GM19023 (cell line): ENCODE results near the gene ABLIM1.

ENCODE experiments used
- ATAC-seq: cut with Tn5 transposase; IDR thresholded peaks from one replicate; pipeline ENCODE4 v1.9.1; 2021; ENCODE audit warnings: mild to moderate bottlenecking, moderate library complexity; ENCODE audit not compliant: unreplicated experiment

Gene ABLIM1

DNA sequence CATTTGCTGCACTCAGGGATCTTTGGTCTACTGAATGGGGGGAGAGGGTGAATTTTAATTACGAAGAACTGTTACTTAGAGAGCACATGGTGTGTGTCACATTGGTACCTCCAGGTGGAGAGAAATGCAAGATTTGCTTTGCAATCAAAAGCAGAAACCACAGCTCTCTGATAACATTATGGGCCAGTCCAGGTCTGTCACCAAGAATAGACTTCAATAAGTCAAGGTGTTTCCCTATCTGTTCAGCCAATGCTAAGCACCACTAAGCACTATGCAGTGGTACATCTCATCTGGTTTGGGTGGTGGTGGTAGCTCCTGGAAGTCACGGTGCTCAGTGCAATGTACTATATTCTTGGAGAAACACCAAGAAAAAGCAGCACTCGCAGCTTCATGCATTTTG lies 134.2 kb downstream of the ABLIM1 start:
- no peak for ATAC-seq

DNA sequence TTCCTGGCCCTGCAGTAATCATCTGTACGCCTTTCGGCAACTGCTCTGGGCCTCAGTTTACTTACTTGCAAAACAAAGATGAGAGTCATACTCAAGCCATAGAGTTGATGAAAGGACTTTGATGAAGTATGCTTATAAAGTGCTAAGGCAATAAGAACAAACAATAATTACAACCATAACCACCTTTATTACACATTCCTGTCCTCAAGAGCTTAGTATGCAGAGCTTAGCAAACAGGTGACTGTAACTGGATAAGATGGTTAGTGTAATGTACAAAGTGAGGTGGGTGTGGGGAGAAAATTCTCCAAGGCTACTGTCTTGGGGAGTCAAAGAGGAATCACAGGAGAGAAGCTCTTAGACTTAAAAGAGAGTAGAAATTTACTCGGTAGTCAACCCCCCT lies 136.8 kb downstream of the ABLIM1 start:
- no peak for ATAC-seq

DNA sequence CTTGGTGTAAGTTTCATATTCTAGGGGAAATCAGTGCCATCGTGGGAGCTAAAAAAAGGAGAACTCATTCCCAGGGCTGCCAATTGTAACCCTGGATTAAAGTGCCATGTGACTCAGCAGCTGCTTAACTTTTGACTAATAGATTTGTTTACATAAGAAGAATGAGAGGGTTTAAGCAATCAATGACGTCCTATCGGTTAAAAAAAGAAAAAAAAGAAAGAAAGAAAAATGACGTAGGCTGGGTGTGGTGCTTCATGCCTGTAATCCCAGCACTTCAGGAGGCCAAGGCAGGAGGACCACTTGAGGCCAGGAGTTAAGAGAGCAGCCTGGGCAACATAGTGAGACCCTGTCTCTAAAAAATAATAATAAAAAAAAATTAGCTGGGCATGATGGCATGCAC lies 137.6 kb downstream of the ABLIM1 start:
- ATAC-seq = no peak

DNA sequence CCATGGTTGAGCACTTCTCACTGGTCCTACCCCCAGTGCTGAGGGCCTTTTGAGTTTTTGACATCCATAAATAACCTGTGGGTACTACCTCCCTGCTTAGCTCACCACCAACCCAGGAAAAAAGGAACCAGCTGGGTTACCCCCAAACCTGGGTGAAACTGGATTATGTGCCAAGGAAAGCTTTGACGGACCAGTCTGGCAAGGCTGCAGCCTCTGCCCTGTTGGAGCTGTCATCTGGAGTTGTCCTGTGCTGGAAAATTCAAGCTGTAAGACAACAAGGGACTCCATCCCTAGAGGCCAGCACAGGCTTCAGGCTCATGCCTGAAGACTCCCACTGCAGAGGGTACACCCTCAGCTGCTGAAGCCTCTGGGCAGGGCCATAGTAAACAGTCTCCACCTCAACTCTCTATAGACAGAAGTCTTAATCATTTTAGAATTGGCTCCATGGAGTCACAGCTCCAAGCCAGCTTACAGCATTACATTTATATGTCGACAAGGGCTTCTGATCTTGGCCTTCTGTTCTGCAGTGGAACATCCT lies 138.2 kb downstream of the ABLIM1 start:
- ATAC-seq = no peak

DNA sequence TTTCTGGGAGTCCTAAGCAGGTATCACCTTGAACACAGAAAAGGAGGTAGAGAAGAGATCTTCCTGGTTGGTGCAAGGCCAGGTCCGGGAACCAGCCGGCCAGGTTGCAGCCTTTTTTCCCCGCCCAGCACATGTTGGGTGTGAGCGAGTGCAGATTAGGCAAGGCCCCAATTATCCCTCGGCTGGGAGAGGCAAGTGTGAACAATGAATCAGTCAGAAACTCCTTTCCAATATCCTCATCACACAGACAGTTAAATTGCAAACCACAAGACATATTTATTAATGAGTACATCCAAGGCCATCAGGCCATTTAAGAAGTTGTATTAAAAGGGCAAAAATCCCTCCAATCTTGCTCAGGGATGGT lies 138.8 kb downstream of the ABLIM1 start:
- ATAC-seq = no peak

DNA sequence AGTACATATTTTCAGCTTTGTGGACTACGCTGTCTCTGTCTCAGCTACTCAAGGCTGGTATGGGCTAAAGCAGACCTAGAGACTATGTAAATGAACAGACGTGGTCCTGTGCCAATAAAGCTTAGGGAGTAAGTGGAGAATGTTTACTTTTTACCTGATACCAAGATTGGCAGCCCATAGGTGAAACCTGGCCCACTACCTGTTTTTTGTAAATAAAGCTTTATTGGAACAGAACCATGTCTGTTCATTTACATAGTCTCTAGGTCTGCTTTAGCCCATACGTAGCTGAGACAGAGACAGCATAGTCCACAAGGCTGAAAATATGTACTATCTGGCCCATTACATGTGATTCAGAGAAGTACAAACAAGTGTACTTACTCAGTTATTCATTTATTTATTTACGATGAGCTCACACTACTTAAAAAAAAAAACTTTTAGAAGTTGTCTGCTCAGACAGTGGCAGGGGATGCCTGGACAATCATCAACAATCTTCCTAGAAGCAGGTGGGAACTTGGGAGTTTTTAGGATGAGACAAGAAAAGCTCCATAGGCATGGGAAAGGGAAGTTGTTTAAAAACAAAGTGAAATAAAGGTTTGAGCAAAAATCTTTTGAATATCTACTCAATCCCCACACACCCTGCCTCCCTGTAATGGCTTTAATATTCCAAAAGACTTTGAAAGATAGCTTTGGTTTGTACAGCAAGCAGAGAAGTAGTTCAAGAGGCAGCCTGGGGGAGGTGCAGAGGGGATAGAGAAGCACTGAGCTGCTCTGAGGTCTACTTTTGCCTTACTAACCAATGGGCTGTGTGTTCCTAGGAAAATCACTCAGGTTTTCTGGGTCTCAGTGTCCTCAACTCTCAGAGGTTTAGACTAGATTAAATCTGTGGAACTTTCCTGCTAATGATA lies 139.4 kb downstream of the ABLIM1 start:
- ATAC-seq = no peak

DNA sequence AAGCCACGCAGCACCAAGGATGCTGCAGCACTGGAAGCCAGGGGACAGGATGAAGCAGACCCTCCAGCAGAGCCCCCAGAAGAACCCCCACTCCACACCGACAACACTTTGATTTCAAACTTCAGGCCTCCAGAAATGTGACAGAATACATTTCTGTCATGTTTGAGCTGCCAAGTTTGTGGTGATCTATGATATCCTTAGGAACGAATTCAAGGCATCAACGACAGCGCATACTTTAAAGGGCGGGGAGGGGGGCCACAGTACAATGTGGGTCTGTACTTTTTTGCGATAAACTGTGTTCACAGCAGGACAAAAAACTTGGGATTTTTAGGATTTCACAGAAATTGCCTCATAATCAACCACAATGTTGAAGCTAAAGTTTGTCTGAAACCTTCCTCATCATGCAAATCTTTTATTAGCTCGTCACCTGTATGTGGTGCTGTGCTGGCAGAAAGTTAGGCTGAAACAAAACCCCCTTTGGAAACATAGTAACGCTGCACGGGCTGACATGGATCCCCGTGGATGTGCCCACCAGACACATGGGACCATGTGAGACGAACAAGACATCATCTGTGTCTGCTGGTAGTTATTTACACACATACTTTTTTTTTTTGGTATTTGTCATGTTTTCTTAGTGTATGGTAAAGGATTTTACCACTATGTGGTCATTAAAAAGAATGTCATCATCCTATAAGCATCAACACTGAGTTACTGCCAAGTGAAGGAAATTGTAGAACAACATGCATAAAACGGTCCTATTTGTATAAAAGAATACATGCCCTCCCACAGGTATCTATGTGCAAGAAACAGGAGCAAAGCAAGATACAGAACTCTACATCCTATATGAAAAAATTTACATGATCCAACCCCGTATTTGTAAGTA lies 140.5 kb downstream of the ABLIM1 start:
- no peak for ATAC-seq

DNA sequence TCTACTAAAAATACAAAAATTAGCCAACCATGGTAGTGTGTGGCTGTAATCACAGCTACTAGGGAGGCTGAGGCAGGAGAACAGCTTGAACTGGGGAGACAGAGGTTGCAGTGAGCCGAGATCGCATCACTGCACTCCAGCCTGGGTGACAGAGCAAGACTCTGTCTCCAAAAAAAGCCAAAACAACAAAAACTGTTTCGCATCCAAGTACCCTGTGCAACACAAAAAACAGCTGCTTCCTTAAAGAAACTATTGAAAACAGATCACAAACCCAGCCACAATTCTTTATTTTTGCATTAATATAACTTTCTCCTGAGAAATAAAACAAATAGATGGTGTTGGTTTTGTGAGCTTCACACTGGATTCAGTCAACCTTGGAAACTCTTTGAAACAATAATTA lies 141.7 kb downstream of the ABLIM1 start:
- ATAC-seq = no peak

DNA sequence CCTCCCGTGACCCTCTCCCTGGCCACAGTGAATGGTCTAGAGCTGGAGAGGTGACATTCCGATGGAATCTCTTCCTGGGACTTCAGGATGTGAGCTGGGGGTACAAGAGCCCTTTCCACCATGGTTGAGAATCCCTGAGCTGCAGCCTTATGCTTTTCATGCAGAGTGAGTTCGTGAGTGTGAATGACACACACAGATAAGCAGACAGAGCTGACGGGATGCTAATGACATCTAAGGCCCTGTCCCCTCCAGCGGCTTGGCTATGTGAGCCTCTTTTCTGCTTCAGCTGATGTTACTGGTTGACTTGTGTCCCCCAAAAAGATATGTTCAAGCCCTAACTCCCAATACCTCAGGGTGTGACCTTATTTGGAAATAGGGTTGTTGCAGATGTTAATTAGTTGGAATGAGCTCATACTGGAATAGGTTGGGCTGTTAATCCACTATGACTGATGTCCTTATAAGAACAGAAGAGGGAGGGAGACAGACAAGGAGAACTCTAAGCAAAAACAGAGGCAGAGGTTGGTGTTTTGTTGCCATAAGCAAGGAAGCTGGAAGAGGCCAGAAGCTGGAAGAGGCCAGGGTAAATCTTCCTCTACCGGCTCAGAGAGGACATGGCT lies 142.7 kb downstream of the ABLIM1 start:
- no peak for ATAC-seq

DNA sequence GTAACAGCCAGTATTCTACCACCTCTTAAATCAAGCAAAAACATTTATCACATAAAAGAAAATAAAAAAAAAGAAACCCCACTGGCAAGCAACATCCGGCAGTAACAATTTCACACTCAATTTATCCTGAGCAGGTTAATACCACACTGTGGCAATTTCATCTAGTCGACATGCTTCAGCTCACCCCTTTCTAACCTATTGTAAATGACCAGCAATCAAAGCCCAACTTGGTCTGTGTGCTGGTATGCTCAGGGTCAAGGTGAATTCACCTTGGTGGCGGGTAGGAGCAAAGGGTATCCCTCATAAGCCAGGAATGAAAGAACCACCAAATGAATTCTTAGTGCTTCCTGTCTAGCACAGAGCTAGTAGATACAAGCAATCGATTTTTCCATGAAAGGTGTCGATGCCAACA lies 144.7 kb downstream of the ABLIM1 start:
- no peak for ATAC-seq

DNA sequence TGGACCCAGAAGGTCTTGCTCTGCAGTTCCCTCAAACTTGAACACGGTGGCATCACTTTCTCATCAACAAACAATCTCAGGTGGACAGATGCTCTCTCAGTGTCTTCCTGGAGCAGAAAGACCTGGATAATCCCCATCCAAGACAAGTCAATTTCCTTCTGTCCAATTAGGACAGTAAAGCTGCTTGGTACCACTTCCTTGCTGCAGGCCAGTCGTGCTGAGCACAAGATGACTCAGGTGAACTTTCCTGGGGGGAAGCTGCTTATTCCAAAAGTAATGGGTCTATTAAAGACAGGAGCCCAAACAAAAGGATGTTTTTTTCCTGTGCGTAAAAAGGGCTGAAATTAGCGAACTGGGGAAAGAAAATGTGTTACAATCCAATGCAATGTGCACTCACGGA lies 146.2 kb downstream of the ABLIM1 start:
- no peak for ATAC-seq

DNA sequence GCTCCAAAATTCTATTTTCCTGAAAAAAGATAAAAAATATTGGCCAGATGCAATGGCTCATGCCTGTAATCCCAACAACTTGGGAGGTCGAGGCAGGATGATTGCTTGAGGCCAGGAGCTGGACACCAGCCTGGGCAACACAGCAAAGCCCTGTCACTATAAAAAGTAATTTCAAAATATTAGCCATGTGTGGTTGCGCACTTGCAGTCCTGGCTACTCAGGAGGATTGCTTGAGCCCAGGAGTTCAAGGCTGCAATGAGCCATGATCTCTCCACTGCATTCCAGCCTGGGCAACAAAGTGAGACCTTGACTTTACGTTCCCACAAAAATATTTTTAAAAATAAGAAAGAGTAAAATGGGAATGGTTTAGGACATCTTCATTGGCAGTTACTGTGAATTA lies 149.7 kb downstream of the ABLIM1 start:
- ATAC-seq = no peak

DNA sequence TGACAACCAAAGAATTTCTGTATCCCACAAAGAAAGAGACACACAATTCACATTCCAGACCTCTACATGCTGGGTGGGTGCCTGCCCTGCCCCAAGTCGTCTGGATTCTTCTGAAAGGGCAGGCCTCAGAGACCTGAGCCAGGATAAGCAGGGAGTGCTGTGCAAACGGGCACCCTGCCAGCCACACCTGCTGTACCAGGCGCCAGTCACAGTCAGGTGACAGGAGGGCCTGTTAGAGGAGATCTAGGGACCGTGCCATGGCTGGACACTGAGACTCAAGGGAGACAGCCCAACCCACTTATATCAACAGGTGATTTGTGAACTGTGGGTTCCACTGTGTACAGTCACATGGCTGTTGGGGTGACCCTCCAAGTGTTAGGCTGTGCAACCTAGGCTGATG lies 150.6 kb downstream of the ABLIM1 start:
- ATAC-seq = no peak

DNA sequence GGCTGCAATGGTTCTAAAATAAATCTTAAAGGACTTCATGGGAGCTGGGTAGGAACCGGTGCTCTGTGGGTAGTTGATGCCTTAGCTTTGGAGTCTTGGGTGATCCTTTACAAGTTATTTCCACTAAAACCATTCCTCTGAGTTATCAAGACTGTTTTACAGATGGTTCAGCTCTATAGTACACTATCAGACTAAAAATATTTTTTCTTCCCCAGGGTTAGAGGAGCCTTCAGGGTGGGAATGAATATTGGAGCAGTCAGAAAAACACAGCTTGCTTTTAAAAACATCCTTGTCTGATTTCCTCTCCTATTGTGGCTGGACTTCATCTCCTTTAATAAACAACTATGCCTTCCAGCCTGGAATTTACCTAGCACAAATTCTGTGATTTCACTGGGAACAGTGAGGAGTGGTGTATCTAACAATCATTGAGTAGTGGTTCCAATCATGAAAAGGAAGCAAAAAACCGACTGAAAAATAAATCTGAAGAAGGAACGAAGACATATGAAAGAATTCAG lies 151.1 kb downstream of the ABLIM1 start:
- ATAC-seq = no peak

DNA sequence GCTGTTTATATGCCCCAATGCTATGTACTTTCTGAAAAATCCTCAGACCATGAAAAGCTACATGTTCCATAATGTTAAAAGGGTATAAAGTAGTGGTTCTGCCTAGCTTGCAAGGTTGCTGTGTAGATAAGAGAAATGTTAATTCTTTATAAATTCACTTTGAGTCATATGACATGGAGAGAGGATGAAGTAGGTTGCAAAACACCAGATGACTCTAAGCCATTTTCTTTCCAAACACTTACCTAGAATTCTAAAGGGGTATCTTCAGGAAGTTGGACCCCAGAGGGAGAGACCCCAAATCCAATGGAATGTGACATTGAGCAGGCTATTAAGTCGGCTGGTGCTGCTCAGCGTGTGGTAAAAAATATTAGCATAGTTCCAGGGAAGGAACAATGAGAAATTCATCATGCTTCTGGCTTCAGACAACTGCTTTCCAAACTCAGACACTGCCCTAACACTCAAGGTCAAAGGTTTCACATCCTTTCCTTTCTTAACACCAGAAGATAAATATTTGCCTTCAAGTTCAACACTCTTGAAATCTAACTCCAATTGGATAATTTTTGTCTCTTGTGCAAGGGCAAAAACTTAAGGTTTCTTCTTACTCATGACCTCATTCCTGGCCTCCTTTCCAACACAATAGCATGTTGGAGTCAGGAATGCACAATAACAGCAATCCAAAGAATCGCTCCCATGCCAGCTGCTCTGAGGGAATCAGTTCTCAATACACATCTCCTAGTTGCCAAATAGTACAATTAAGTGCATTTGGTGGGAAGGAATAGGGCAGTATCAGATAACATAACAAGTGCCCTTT lies 153.1 kb downstream of the ABLIM1 start:
- no peak for ATAC-seq

DNA sequence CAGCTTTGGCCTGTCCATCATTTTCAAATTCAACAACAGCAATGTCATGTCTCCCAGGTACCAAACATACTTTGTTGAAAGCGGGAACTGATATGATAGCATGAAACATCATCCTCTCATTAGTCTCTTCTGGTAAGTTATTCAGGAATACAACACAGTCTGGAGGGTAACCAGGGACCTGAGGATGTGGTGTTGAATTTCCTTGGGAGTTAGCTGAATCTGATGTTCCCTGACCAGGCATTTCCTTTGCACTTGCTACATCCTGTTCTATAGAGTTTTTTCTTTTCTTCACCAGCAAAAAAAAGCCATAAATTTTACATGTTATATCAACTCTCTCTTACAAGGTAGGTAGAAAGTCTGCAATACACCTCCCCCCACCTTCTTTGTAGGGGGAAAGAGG lies 156.0 kb downstream of the ABLIM1 start:
- no peak for ATAC-seq

DNA sequence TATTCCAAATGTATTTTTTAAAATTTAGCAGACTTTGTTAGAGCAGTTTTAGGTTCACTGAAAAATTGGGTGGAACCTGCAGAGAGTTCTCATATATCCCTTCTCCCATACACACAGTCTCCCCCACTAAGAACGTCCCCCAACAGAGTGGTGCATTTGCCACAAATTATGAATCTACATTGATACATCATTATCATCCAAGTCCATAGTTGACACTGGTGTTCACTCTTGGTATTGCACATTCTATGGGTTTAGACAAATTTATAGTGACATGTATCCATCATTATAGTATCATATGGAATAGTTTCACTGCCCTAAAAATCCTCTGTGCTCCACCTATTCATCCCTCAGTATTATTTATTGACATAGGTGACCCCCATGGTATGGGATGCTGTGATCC lies 156.4 kb downstream of the ABLIM1 start:
- no peak for ATAC-seq

DNA sequence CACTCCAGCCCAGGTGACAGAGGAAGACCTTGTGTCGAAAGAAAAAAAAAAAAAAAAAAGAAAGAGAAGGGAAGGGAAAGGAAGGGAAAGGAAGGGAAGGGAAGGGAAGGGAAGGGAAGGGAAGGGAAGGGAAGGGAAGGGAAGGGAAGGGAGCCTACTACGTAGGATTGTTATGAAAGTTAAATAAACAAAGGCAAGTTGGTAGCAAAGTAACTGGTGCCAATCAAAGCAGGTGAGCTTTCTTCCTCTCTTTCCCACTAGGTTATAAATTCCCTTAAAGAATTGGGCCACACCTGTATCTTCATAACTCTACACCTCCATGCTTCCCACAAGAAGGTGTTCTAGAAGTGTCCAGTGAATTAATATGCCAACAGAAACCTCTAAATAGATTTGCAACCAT lies 157.4 kb downstream of the ABLIM1 start:
- no peak for ATAC-seq

DNA sequence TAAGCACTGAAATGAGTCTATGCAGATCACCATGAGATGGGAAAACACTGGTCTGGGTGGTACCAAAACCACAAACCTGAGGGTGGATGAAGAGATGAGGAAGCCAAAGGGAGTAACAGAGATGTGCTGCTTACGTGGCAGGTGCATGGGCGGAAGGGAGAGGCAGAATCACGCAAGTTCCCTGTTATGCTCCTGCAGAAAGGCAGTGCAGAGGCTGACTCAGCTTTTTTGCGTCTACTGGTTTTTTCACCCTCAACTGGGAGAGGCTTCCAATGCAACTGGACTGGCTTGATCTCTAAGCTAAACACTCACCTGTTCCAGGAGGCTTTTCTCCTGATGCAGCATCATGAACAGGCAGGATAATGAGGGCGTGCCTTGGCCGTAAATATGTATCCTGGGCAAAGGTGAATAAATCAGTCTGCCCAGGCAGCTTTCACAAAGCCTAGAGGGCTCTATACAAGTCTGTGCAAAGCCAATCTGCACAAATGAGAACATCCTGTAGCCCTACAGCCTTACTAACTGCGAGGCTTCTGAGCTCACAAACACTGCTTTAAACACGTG lies 158.4 kb downstream of the ABLIM1 start:
- peak; percentile 29 for ATAC-seq

DNA sequence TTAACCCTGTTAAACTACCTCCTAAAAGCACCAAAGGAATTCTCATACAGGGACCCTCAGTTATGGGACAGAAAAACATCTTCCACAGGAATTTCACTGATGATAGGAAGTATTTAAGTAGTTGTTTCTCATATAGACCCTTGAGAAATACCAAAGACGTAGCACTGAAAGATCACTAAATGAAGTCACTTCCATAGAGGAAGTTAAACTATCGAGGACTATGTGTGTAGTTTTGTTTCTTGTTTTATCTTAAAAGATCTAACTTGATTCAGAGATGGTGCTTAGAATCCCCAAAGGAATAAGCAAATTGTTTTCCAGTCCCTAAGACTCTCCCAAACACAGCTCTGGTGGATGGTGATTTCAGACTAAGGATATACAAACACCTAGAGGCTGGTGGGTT lies 159.0 kb downstream of the ABLIM1 start:
- ATAC-seq = peak; percentile 1
